Measurements from ENCODE around the gene MGA.

The MGA gene

DNA sequence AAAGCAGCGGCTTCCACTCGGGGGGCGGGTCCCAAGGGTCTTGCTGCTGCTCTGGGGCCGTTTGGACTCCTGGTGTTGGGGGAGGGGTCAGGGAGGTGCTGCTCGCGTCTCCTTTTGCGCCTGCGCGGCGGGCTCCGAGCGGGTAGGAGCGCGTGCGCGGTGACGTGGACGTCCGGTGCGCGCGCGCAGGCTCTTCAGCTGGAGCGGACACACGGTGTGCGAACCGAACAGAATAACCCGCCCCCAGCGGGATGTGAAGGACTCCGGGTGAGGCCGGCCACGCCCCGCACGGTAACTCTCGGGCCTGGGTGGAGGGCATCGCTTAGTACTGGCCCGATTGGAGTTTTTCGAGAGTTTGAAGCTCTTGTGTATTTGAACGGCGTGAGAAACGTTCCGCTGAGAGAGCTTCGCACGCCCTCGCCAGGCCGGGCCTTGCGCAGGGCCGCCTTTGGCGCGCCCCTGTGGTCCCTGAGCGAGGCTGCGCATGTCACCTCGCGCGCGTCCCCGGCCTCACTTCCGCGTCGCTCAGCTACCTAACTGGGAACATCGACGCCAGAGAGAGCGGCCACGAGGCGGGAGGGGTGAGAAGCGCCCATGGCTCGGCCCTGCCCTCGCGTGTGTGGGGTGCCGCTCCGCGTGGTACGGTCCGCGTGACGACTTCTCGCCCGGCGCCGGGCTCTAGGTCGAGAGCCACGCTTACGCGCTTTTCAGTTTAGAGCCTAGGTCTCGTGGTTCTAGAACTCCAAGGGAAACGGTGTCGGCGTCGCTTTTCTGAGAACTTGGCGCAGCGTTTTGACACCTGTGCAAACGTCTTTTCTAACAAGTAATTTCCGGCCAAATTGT lies at the start of gene MGA:
Gene MGA (plus strand): TSS at position 171 of the 843 bp plus-strand sequence.
- peak; percentile 58 to 77 for DNase-seq

DNA sequence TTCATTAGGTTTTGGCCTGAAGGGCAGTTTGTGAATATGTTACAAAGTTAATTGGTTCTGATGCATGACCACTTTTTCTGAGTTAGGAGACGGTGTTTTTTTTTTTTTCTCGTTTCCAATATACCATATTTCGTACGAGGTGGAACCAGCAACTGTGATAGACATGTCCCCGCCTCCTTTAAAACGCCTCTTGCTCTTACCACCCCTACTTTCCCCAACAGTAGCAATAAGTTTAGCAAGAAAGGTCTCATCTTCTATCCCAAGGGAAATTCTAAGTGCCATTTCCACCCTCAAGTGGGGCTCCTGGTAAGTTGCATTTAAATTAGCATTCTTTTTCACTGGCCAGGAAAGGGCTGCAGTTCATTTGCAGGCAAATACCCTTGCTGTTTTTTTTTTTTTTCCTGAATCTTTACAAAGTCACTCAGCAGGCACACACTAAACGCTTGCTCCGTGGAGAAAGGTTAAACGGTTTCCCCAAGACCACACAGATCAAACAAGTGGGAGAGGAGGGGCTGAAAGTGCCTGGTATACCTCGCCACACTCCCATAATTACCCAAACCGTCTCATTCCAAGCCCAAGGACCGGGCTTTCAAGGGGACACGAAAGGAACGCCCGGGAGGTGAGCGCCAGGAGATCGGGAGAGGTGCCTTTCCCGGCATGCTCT lies 39.5 kb upstream of the MGA start:
- DNase-seq: no peak

DNA sequence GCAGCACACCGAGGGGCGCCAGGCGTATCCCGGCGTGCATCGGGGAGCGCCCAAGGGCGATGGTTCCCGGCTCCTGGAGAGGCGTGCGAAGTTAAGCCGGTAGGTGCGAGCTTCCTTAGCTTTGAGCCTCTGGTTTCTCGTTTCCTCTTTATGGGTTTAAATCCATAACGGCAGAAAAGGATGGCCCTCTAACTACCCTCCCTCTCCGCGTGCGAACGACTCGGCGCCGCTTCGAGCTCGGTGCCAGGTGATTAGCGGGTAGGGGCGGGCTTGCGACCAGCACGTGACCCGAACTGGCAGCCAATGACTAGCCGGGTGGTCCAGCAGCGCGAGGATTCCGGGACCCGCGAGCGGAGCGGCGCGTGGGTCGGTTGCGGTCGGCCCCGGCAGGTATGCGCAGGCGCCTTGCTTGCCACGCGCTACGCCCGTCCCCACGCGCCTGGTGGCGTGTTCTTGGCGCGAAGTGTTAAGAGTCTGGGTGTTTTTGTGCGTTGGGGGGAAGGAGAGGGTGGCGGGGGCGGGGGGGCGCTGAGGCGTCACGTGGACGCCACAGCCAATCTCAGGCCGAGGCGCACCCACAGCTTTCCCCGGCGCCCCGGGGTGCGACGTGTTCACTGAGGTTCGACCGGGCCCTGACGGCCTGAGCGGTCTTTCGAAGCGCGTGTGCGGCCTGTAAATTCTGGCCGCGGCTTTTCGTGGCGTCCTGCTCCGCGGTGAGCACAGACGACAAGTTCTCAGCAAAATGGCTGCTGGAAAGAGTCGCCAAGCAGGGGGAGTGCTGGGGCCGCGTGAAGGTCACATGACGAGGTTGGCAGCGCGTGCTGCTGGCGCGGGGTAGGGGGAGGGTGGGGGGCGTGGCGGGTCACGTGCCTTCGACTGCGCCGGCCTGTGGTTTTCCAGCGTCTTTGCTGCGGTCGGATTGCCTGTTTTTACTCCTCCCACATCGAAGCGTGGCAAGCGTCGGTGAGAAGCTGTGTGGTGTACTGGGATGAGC lies 38.7 kb upstream of the MGA start:
- peak; percentile 84 to 92 for DNase-seq

DNA sequence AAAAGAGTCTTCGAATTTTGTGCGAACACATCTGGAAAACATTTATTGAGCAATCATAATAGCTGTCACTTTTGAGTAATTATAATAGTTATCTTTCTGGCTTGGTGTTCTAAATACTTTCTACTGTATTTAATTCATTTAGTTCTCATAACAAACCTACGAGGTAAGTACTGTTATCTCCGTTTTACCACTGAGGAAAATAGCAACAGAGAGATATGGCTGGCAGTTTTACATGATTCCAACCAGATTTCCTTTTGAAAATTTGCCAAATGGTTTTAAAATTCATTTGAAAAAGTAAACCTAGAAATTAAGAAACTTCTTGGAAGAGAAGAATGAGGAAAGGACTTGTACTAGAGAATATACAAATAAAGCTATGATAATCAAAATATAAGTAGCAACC lies 37.3 kb upstream of the MGA start:
- DNase-seq: no peak

DNA sequence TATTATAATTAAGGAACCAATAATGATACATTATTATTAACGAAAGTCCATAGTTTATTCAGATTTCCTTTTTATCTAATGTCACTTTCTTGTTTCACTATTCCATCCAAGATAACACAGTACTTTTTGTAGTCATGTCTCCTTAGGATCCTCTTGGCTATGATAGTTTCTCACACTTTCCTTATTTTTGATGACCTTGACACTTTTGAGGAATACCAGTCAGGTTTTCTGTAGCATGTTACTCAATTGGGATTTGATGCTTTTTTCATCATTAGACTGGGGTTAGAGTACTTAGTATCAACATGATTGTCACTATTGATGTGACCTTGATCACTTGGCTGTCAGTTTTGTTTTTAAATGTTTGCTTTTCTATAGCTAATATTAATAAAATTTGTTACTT lies 33.0 kb upstream of the MGA start:
- DNase-seq: no peak

DNA sequence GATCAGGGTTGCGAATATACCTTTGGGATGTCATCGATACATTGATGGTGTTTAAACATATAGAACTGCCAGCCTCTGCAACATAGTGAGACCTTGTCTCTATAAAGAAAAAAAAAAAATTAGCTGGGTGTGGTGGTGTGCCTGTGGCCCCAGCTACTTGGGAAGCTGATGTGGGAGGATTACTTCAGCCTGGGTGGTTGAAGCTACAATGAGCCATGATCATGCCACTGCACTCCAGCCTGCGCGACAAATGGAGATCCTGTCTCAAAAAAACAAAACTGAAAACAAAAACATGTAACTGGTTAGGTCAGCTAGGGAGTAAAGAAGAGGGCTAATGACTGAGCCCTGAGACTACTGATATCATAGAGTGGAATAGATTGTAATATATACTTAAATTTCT lies 30.7 kb upstream of the MGA start:
- no peak for DNase-seq

DNA sequence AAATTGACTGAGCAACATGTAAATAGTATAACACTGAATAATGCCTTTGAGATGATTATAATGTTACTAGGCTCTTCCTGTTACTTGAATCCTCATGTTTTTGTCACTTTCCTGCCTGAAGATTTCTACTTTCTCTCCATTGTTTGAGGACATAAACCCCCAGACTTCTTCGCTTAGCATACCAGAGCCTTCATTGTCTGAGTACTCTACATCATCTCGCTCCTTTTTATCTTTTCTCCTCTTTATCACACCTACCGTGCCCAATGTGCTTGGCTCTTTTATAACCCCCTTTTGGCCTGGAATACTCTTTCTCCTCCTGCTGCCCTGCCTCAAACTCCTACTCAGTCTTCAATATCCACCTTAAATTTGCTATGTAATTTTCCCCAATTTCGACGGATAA lies 30.3 kb upstream of the MGA start:
- no peak for DNase-seq

DNA sequence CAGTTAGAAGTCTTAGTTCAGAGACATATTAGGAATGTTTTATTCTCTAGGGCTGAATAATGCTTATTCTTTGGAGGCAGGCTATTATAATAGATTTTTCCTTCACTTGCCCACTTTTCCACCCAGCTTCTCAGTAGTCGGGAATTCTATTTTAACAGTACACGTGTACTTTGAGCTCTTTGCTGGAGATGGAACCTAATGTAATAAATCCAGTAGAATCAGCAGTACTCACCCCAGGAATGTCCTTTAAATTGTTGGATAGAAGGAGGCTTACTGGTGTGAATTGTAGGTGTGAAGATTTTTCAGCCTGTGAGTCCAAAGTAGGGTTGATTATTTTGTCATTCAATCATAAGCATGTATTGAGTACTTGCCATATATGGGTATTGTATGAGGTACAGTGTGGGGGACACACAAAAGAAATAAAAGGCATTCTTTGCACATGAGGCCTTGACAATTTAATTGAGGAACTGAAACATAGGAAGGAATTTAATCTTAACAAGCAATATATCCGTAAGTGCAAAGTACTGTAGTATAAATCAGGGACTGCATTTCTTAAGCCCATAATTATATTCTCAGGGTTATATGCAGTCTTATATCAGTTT lies 29.5 kb upstream of the MGA start:
- DNase-seq: no peak

DNA sequence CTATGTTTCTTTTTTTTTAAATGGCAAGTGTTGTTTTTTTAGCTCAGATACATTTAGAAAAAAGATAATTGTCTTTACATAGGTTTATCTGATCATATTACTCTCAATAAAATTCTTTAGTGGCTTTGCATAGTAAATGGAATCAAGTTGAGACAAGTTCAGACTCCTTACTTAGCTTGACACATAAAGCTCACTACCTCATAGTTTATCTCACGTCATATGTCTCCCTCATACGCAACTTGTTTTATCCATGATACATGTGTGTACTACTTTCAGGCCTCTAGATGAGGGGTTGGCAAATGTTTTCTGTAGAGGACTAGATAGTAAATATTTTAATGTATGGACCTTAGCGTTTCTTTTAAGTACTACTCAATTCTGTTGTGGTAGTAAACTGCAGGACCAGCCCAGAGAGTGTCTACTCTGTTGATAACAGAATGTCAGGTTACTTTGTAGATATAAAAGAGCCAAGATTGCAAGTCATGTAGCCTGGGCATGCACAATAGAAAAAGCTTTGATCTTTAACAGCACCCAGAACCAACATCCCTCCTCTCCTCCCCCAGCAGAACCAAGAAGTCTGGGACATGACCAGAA lies 28.2 kb upstream of the MGA start:
- no peak for DNase-seq

DNA sequence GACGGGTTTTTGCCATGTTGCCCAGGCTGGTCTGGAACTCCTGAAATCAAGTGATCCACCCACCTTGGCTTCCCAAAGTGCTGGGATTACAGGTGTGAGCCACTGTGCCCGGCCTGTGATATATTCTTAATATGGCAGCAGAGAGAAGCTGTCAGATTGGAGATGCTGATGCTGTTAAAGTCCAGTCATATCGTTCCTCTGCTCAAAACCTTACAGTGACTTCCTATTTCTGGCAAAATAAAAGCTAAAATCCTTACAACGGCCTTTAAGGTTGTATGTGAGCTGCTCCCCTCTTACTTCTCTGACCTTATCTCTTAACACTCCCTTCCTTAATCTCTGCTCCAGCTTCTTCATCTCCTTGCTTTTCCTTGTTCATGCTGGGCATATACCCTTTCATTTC lies 26.6 kb upstream of the MGA start:
- DNase-seq: no peak

DNA sequence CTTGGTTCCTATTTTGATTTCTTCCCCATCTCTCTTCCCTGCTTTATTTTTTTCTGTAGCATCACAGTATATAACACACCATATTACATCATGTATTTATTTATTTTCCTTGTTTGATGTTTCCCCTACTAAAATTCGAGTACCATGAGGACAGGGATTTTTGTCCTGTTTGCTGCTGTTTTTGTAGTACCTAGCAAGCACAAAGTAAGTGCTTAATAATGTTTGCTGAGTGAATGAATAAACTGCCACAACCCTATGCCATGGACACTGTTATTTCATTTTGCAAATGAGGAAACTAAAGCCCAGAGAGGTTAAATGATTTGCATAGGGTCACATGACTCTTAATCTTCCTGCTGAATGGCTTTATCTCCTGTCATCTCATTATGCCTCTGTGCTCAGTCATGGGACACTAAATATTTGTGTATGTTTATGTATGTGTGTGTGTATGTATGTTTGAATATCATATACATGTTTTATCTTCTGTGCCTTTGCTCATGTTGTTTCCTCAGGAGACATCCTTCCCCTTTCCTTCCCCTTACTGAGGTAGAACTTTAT lies 26.1 kb upstream of the MGA start:
- DNase-seq: no peak

DNA sequence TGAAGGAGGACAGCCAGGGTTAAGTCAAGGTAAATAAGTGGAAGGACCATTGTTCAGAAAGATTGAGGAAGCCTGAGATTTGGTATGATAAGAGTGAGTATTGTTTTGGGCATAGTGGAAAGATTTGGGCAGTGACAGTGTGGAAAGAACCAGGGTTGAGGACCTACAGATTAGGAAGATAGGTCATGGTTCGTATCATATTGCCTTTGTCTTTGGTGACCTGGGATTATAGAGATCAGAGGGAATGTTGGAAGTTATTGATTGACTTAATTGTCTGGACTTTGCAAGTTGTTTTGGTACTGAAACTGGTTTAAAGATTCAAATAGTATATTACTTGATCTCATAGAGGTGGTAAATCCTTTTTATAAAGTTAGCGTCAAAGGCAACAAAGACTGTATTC lies 23.1 kb upstream of the MGA start:
- no peak for DNase-seq

DNA sequence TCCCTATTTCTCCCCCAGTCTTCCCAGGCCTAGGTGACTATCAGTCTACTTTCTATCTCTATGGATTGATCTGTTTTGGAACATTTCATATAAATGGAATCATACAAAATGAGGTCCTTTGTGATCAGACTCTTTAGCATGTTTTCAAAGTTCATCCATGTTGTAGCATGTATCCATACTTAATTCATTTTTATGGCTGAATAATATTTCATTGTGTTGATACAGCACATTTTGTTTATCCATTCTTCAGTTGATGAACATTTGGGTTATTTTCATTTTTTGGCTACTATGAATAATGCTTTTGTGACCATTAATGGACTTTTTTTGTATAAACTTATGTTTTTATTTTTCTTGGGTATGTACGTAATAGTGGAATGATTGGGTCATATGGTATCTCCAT lies 19.2 kb upstream of the MGA start:
- DNase-seq: no peak

DNA sequence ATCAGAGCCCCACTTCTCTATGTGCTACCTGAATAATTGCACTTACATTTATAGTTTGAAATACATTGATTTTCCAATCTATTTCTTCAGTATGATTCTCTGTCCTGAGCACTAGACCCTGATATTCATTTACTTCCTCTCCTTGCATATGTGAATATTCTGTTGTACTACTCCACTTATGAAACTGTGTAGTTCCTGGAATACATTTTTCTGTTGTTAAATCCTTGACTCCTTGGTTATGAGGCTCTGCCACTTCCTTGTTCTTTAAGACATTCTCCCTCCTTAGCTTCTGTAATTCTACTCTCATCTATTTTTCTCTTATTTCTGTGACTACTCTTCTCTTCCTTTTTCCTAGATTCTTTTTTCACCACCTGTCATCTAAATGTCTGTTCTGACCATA lies 12.9 kb upstream of the MGA start:
- DNase-seq: no peak

DNA sequence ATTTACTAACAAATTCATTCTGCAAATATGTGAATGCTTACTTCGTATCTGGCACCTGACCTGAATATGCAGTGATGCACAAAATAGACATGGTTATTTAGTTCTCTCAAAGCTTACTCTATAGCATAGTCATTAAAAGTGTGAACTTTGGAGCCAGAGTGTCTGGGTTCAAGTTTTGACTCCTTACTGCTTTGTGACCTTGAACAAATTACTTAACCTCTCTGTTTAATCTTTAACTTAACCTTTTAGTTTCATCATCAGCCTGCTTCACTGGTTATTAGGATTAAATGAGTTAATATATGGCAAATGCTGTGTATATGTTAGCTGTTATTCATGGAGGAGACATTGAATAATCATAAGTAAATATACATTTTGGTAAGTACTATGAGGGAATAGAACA lies 12.1 kb upstream of the MGA start:
- DNase-seq: no peak

DNA sequence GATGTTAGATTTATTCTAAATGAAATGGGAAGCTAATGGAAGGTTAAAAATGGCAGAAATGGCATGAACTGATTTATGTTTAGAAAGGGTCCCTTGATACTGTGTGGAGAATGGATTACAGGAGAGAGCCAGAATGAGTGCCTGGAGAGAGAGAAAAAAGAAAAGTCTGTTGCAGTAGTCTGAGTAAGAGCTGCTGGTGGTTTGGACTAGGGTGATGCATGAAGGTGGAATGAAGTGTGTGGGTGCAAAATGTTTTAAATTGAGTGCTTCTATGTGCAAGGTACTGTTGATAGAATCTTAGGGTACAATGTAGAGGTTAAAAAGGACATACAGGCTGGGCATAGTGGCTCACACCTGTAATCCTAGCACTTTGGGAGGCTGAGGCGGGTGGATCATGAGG lies 11.4 kb upstream of the MGA start:
- no peak for DNase-seq

DNA sequence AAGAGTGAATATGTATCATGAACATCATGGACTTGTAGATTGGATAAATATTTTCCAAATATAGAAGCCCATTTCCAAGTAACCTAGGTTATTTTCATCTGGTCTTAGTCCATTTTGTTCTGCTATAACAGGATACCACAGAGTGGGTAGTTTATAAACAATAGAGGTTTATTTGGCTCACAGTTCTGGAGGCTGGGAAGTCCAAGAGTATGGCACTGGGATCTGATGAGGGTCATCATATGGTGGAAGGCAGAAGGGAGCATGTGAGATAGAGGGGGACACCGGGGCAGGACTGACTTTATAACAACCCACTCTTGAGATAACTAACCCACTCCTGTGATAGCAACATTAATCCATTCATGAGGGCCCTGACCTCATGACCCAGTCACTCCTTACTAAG lies 9.4 kb upstream of the MGA start:
- no peak for DNase-seq

DNA sequence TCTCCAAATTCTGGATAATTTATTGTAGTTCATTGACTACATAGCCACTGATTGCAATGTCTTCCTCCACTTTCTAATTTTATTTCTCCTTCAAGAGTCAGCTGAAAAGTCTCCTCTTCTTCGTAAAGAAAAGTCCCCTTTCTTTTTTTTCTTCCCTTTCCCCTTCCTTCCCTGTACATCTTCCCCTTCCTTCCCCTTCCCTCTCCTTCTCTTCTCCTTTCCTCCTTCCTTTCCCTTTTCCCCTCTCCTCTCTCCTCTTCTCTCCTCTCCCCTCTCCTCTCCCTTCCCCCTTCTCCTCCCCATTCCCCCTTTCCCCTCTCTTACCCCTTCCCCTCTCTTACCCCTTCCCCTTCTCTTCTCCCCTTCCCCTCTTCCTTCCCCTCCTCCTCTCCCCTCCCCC lies 8.8 kb upstream of the MGA start:
- DNase-seq: no peak

DNA sequence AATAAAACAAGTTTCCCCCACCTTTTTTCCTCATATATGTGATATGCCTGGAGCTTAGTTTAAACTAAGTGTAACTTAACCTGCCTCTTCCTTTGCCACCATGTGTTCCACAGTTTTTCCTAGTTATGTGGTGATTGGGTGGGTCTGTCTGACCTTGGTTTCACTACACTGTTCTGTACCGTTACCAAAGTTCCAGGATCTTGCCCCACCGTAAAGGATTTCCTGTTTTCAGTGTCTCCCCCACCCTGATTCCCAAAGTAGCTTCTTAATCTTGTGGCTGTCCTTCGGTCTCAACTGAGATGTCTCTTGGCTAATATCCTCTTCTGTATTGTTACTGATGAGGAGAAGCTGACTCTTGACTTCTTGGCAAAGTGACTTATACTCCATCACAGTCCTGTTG lies 6.4 kb upstream of the MGA start:
- no peak for DNase-seq

DNA sequence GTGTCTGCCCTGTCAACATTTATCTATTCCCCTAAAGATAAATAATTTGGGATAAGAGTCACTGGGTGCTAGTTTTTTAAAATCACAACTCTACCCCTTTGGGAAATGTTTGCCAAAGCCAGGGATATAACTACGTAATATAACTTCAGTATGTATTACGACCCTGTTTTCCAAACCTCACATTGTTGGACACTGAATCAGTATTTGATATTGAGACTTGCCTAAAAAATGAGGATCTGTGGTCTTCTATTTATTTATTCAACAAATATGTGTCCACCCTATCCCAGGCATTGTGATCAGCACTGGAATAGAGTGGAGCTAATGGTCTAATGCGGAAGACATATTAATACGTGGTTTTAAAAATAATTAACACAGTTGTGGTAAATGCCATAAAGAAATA lies 4.5 kb upstream of the MGA start:
- no peak for DNase-seq

DNA sequence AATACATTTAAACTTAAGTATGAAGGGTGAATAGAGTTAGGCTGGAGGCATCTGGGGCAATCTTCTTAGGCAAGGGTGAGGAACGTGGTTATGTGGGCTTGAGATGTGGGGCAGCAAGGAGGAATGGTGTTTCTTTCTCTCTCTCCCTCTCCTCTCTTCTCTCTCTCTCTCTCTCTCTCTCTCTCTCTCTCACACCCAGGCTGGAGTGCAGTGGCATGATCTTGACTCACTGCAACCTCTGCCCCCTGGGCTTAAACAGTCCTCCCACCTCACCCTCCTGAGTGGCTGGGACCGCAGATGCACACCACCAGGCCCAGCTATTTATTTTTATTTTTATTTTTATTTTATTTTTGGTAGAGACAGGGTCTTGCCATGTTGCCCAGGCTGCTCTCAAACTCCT lies 4.0 kb upstream of the MGA start:
- DNase-seq: no peak

DNA sequence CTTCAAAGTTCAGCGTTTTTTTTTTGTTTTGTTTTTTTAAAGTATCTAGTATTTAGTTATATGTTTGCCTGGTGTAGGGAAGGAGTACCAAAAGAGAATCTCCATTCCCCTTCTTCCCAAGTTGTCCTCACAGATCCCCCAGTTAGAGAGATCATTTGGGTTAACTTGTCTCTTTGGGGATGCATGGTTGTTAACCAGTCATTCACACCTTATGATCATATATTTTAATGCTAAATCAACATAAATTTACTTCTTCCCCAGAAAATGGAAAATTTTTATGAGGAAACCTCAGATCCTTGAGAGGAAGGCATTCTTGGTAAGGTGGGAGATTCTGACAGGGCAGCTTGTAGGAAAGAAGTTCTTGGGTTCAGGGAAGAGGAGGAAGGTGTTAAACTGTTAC lies 1.5 kb upstream of the MGA start:
- no peak for DNase-seq
